H9 (cell line): Measurements from ENCODE around the gene MCAM. TPM values are rescaled to one million over a fixed set of nuclear protein-coding genes. Genes with fewer than 3 reads are reported as not detected.
A peak's percentile ranks its signal among the peaks of the same experiment; 100 is the strongest.

Experiments
- DNase-seq: peaks from one replicate; pipeline ENCODE4 v3.0.0-alpha.2; 2017
- H2AFZ ChIP-seq: one replicate; pipeline ENCODE4 v1.6.1; 2013; ENCODE audit warnings: mild to moderate bottlenecking, low read length, control low read depth, moderate library complexity
- H2AK5ac ChIP-seq: 2 replicates; pipeline ENCODE4 v1.6.1; 2013; ENCODE audit warnings: low read length, control low read depth, mixed read lengths; ENCODE audit not compliant: insufficient read length
- H2BK120ac ChIP-seq: one replicate; pipeline ENCODE4 v1.6.1; 2013; ENCODE audit warnings: low read depth, mild to moderate bottlenecking, low read length, control low read depth, inconsistent platforms; ENCODE audit not compliant: poor library complexity, severe bottlenecking
- H2BK12ac ChIP-seq: 2 replicates; pipeline ENCODE4 v1.6.1; 2013; ENCODE audit warnings: low read length, control low read depth, mixed read lengths, low read depth; ENCODE audit not compliant: insufficient read length
- H2BK15ac ChIP-seq: 2 replicates; pipeline ENCODE4 v1.6.1; 2013; ENCODE audit warnings: low read depth, low read length, control low read depth
- H2BK20ac ChIP-seq: one replicate; pipeline ENCODE4 v1.6.1; 2013; ENCODE audit warnings: low read depth, mild to moderate bottlenecking, low read length, control low read depth, inconsistent platforms; ENCODE audit not compliant: poor library complexity, severe bottlenecking
- H2BK5ac ChIP-seq: 2 replicates; pipeline ENCODE4 v1.6.1; 2013; ENCODE audit warnings: low read length, control low read depth, mixed read lengths; ENCODE audit not compliant: insufficient read length
- H3K14ac ChIP-seq: 2 replicates; pipeline ENCODE4 v1.6.1; 2013; ENCODE audit warnings: low read length, control low read depth; ENCODE audit not compliant: insufficient read depth
- H3K18ac ChIP-seq: 2 replicates; pipeline ENCODE4 v1.6.1; 2013; ENCODE audit warnings: low read depth, mild to moderate bottlenecking, mixed read lengths, low read length, control low read depth; ENCODE audit not compliant: insufficient read length
- H3K23ac ChIP-seq: 2 replicates; pipeline ENCODE4 v1.6.1; 2013; ENCODE audit warnings: low read length, control low read depth, mixed read lengths, low read depth; ENCODE audit not compliant: insufficient read length
- H3K23me2 ChIP-seq: 2 replicates; pipeline ENCODE4 v1.6.1; 2013; ENCODE audit warnings: low read depth, mild to moderate bottlenecking, mixed read lengths, low read length, control low read depth; ENCODE audit not compliant: insufficient read length, poor library complexity, severe bottlenecking
- H3K27ac ChIP-seq: 2 replicates; pipeline ENCODE4 v1.5.1; 2013; ENCODE audit warnings: low read length, control low read depth, mixed read lengths, low read depth; ENCODE audit not compliant: insufficient read length
- H3K27me3 ChIP-seq: 2 replicates; pipeline ENCODE4 v1.6.1; 2013; ENCODE audit warnings: low read length, control low read depth, inconsistent platforms; ENCODE audit not compliant: insufficient read depth
- H3K4ac ChIP-seq: 2 replicates; pipeline ENCODE4 v1.6.1; 2013; ENCODE audit warnings: low read depth, mild to moderate bottlenecking, control low read depth, inconsistent platforms, low read length, moderate library complexity
- H3K4me1 ChIP-seq: 2 replicates; pipeline ENCODE4 v1.6.1; 2013; ENCODE audit warnings: low read length, control low read depth, inconsistent platforms; ENCODE audit not compliant: insufficient read depth
- H3K4me2 ChIP-seq: 2 replicates; pipeline ENCODE4 v1.6.1; 2013; ENCODE audit warnings: low read length, control low read depth, mixed read lengths; ENCODE audit not compliant: insufficient read length, insufficient read depth
- H3K56ac ChIP-seq: 2 replicates; pipeline ENCODE4 v1.6.1; 2013; ENCODE audit warnings: low read depth, mild to moderate bottlenecking, mixed read lengths, low read length, control low read depth; ENCODE audit not compliant: insufficient read length
- H3K79me1 ChIP-seq: 2 replicates; pipeline ENCODE4 v1.6.1; 2013; ENCODE audit warnings: low read depth, mild to moderate bottlenecking, moderate library complexity, low read length, control low read depth, inconsistent platforms; ENCODE audit not compliant: insufficient read depth, poor library complexity, severe bottlenecking
- H3K79me2 ChIP-seq: 2 replicates; pipeline ENCODE4 v1.6.1; 2013; ENCODE audit warnings: low read length, control low read depth, inconsistent platforms; ENCODE audit not compliant: insufficient read depth
- H3K9ac ChIP-seq: 2 replicates; pipeline ENCODE4 v1.6.1; 2013; ENCODE audit warnings: low read length, control low read depth, mixed read lengths; ENCODE audit not compliant: insufficient read length; ENCODE audit errors: extremely low read depth
- H3K9me3 ChIP-seq: one replicate; pipeline ENCODE4 v1.6.1; 2013; ENCODE audit warnings: low read depth, low read length, inconsistent platforms; ENCODE audit not compliant: control insufficient read depth
- H3T11ph ChIP-seq: one replicate; pipeline ENCODE4 v1.6.1; 2013; ENCODE audit warnings: mild to moderate bottlenecking, low read length, control low read depth, inconsistent platforms
- H4K20me1 ChIP-seq: one replicate; pipeline ENCODE4 v1.6.1; 2013; ENCODE audit not compliant: control insufficient read depth, insufficient read length, insufficient read depth
- H4K5ac ChIP-seq: 2 replicates; pipeline ENCODE4 v1.6.1; 2013; ENCODE audit warnings: low read depth, mild to moderate bottlenecking, mixed read lengths, low read length, control low read depth; ENCODE audit not compliant: insufficient read length
- H4K8ac ChIP-seq: replicated peaks from 2 replicates; pipeline ENCODE4 v1.6.1; 2013; ENCODE audit warnings: low read length, control low read depth, mixed read lengths, low read depth; ENCODE audit not compliant: insufficient read length
- H4K91ac ChIP-seq: 2 replicates; pipeline ENCODE4 v1.6.1; 2013; ENCODE audit warnings: low read depth, mild to moderate bottlenecking, moderate library complexity, mixed read lengths, low read length, control low read depth; ENCODE audit not compliant: insufficient read length
- H3K27ac Mint-ChIP-seq, 3 experiments: 2 replicates in 2 of 3; 3 replicates in 1 of 3; pipeline ENCODE4 v1.8.0; 2020 to 2021; ENCODE audit warnings: mixed read lengths in 3 of 3, mild to moderate bottlenecking in 1 of 3, moderate library complexity in 1 of 3
- H3K27me3 Mint-ChIP-seq: 2 replicates; pipeline ENCODE4 v1.8.0; 2021; ENCODE audit warnings: low read depth, mild to moderate bottlenecking, moderate library complexity, mixed read lengths
- H3K36me3 Mint-ChIP-seq, 3 experiments: 2 replicates in 2 of 3; 3 replicates in 1 of 3; pipeline ENCODE4 v1.8.0; 2020 to 2021; ENCODE audit warnings: low read depth in 3 of 3, mixed read lengths in 3 of 3; ENCODE audit not compliant: insufficient read depth in 1 of 3
- H3K4me1 Mint-ChIP-seq, 2 experiments: 2 replicates each; pipeline ENCODE4 v1.8.0; 2020; ENCODE audit warnings: mixed read lengths in 2 of 2
- H3K4me3 Mint-ChIP-seq, 2 experiments: 2 replicates in 1 of 2; 3 replicates in 1 of 2; pipeline ENCODE4 v1.8.0; 2020 to 2021; ENCODE audit warnings: mild to moderate bottlenecking in 2 of 2, mixed read lengths in 2 of 2, moderate library complexity in 1 of 2
- H3K9me3 Mint-ChIP-seq, 2 experiments: 2 replicates in 1 of 2; 3 replicates in 1 of 2; pipeline ENCODE4 v1.8.0; 2020; ENCODE audit warnings: mild to moderate bottlenecking in 2 of 2, mixed read lengths in 2 of 2, moderate library complexity in 1 of 2
- WGBS: extraction: QIAGEN DNeasy Blood & Tissue Kit; methylation state at CpG from one replicate; pipeline ENCODE4 v1.1.7; 2013; ENCODE audit warnings: missing lambda C conversion rate, low lambda C conversion rate, mixed read lengths; ENCODE audit not compliant: insufficient read length; ENCODE audit errors: extremely low coverage; 5-methylcytosine and 5-hydroxymethylcytosine counted together
- total RNA-seq: library from RNA; stranded (reverse); gene quantifications from 2 replicates; pipeline ENCODE4 v1.2.1, GENCODE V29; 2021
- TF ChIP-seq, protein P1 (sequence below): fragments of 200-600 bp; sonication (generic); conservative IDR thresholded peaks from 3 replicates; pipeline ENCODE4 v1.8.0; 2021; ENCODE audit warnings: antibody characterized with exemption, mild to moderate bottlenecking

Gene MCAM
- total RNA-seq, 1 experiment from 2014 or later, result 21.5 TPM

DNA sequence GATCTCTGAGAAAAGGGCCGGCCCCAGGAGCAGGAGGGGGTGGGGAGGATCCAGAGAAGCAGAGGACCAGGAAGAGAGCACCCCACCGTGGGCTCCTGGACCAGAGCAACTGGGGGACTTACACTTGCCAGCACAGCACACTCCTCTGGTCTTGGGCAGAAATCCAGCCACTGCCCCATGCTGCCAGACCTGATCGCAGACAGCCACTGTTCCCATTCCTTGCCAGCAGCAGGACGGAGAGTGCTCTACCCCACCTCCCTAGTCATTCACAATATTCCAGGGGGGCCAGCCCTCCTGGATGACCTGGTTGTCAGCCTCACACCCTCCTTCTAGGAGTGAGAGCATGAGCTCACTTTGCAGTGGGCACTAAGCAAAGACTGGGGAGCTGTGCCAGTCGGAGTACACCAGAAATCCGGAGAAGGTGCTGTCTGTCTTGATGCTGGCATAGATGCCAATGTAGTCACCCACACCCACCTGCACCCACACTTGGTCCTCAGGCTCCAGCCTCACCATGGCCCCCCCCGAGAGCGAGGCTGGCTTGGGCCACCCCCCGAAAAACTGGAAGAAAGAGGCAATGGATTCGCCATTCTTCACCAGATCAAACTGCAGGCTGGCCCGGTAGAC, 22.1 kb upstream of the MCAM start:
- no peak overlapping the region for H3T11ph ChIP-seq
- H3K56ac ChIP-seq, result no peak overlapping the region
- H3K4me1 Mint-ChIP-seq, result peaks cover 43 to 65% of the 10 kb centered on the region in 2 experiments
- H3K27ac ChIP-seq, result no peak overlapping the region
- H2BK20ac ChIP-seq, result no peak overlapping the region
- peaks cover 13 to 18% (median 15%) of the 10 kb centered on the region in 3 experiments for H3K36me3 Mint-ChIP-seq
- peak overlapping the region; percentile 56 for H3K4me2 ChIP-seq
- H4K8ac ChIP-seq, result no peak overlapping the region
- H3K14ac ChIP-seq, result no peak overlapping the region
- H2BK15ac ChIP-seq, result no peak overlapping the region
- H4K20me1 ChIP-seq, result no peaks in the 10 kb centered on the region
- H3K4me1 ChIP-seq, result no peaks in the 10 kb centered on the region; the same call in 1 of the 2 replicates
- peak; percentile 40 for DNase-seq
- H3K9me3 ChIP-seq, result no peaks in the 10 kb centered on the region
- no peak overlapping the region for H2BK5ac ChIP-seq
- H3K79me2 ChIP-seq, result peaks cover 13% of the 10 kb centered on the region; the same call in 1 of the 2 replicates
- WGBS, result no CpG with 5 or more reads among the region's 11 CpGs
- no peak overlapping the region for H3K23ac ChIP-seq
- H3K18ac ChIP-seq, result no peak overlapping the region
- peaks cover 28% of the 10 kb centered on the region for H3K23me2 ChIP-seq
- H3K27ac Mint-ChIP-seq, result no peak overlapping the region
- peak overlapping the region; percentile 38 to 99 for H3K4me3 Mint-ChIP-seq
- H3K9ac ChIP-seq, result no peak overlapping the region
- no peak overlapping the region for H4K5ac ChIP-seq
- H3K27me3 ChIP-seq, result peaks cover 16% of the 10 kb centered on the region
- H3K27me3 Mint-ChIP-seq, result peaks cover 50% of the 10 kb centered on the region
- TF ChIP-seq, protein P1, sequence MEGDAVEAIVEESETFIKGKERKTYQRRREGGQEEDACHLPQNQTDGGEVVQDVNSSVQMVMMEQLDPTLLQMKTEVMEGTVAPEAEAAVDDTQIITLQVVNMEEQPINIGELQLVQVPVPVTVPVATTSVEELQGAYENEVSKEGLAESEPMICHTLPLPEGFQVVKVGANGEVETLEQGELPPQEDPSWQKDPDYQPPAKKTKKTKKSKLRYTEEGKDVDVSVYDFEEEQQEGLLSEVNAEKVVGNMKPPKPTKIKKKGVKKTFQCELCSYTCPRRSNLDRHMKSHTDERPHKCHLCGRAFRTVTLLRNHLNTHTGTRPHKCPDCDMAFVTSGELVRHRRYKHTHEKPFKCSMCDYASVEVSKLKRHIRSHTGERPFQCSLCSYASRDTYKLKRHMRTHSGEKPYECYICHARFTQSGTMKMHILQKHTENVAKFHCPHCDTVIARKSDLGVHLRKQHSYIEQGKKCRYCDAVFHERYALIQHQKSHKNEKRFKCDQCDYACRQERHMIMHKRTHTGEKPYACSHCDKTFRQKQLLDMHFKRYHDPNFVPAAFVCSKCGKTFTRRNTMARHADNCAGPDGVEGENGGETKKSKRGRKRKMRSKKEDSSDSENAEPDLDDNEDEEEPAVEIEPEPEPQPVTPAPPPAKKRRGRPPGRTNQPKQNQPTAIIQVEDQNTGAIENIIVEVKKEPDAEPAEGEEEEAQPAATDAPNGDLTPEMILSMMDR, result no peak
- H3K9me3 Mint-ChIP-seq, result no peaks in the 10 kb centered on the region; a peak in 1 of 5 replicates
- no peak overlapping the region for H4K91ac ChIP-seq
- peaks cover 9% of the 10 kb centered on the region for H3K79me1 ChIP-seq
- H2AK5ac ChIP-seq, result no peak overlapping the region
- no peak overlapping the region for H2BK120ac ChIP-seq
- no peak overlapping the region for H2BK12ac ChIP-seq
- no peak overlapping the region for H3K4ac ChIP-seq
- H2AFZ ChIP-seq, result no peak overlapping the region
